ENCODE measurements around the gene AGBL4.

GRCh38 chr1:49028396-49028795 is 995.4 kb downstream of the AGBL4 start:
- TF ChIP-seq, protein P1, sequence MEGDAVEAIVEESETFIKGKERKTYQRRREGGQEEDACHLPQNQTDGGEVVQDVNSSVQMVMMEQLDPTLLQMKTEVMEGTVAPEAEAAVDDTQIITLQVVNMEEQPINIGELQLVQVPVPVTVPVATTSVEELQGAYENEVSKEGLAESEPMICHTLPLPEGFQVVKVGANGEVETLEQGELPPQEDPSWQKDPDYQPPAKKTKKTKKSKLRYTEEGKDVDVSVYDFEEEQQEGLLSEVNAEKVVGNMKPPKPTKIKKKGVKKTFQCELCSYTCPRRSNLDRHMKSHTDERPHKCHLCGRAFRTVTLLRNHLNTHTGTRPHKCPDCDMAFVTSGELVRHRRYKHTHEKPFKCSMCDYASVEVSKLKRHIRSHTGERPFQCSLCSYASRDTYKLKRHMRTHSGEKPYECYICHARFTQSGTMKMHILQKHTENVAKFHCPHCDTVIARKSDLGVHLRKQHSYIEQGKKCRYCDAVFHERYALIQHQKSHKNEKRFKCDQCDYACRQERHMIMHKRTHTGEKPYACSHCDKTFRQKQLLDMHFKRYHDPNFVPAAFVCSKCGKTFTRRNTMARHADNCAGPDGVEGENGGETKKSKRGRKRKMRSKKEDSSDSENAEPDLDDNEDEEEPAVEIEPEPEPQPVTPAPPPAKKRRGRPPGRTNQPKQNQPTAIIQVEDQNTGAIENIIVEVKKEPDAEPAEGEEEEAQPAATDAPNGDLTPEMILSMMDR (conservative IDR thresholded peaks at IDR 0.05 in 1 of 2, IDR thresholded peaks at IDR 0.05 in 1 of 2; ENCODE audit: extremely low read depth in 1 of 2, insufficient read depth in 1 of 2, low read depth in 1 of 2, low read length in 2 of 2): no peak
- TF ChIP-seq EZH2 (IDR thresholded peaks at IDR 0.05; ENCODE audit: borderline replicate concordance, low read length): no peak

All from mammary epithelial cell (primary cell).